ENCODE measurements around the gene KBTBD7.

The KBTBD7 gene

DNA sequence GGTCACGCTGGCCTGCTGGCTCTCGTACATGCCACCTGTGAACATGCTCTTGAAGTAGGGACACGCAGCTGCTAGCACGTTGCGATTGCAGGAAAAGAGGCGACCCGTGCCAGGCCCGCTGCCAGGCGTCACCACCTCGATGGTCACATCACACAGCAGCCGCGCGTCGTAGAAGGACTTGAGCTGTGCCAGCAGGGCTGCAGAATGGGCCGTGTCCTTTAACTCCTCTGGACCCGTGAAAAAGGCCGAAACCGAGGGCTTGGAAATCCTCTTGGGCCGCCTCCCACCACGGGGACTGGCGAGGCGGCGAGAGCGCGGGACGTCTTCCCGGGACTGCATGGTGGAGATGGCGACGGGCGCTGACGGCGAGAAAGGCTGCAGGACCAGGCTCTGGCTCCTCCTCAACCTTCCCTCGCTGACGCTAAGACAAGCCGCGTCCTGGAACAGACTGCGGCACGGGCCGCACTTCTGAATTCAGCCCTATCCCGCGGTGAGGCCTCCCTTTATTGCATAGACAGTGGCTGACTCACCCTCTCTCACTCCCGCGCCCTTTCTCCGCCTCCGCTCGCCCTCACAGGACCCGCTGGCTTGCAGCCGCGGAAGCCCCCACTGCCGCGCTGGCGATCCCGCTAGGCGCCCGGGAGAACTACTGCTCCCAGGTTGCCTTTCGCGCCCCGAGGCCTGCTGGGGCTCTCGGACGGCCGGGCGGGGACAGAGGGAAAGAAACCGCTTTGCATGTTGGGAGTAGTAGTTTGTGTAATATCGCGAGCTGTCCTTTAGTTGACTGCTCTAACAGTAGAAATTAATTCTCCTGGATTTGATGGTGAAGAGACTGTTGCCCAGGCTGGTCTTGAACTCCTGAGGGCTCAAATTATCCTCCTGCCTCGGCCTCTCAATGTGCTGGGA lies at the start of gene KBTBD7:
Gene KBTBD7, minus strand, starts transcription at position 651 of the 906 bp plus-strand sequence. Its CDS starts 312 bp downstream, at position 339.
- DNase-seq (ENCODE audit: low read depth in 2 of 2): peak; percentile 88 to 89

DNA sequence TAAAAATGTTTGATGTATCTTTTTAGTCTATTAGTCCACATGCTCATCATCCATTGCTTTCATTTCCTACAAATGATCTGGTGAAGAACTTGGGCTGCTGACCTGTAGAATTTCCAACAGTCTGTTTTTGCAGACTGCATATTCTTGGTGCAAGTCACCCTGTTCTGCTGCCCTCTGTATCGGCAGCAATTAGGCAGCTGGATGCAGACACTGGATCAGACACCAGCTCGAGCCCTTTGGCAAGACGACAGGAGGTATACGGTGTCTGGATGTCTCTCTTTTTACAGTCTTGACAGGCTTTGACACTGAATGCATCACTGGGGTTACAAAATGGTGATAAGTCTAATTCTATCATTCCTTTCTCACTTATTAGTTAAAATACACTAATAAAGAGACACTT lies 47.3 kb upstream of the KBTBD7 start:
- DNase-seq (ENCODE audit: low read depth in 2 of 2): no peak

DNA sequence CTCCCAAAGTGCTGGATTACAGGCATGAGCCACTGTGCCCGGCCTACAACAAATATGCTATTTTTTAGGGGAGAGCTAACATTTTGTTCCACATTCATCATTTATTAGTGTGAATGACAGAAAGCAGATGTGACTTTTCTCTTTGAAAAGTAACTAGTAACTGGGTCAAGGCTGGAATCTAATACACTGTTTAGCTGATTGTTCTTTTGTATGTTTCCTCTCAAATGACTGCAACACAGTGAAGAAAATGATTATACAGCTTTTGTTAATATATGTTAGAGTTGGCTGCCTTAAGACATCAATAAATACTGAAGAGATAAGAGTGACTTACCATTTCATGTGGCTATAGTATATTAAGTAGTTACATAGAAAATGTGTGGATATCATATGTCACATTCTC lies 42.0 kb upstream of the KBTBD7 start:
- DNase-seq (ENCODE audit: low read depth in 2 of 2): no peak

- DNase-seq (ENCODE audit: low read depth in 2 of 2): no peak
These were observed 38.5 kb upstream of the KBTBD7 start for GRCh38 chr13:41232578-41233480.

GRCh38 chr13:41231786-41232185 lies 37.4 kb upstream of the KBTBD7 start:
- DNase-seq (ENCODE audit: low read depth in 2 of 2): no peak

- DNase-seq (ENCODE audit: low read depth in 2 of 2): no peak
These were observed 36.8 kb upstream of the KBTBD7 start for GRCh38 chr13:41231025-41231677.

GRCh38 chr13:41229356-41229755 lies 35.0 kb upstream of the KBTBD7 start:
- no peak for DNase-seq (ENCODE audit: low read depth in 2 of 2)

DNA sequence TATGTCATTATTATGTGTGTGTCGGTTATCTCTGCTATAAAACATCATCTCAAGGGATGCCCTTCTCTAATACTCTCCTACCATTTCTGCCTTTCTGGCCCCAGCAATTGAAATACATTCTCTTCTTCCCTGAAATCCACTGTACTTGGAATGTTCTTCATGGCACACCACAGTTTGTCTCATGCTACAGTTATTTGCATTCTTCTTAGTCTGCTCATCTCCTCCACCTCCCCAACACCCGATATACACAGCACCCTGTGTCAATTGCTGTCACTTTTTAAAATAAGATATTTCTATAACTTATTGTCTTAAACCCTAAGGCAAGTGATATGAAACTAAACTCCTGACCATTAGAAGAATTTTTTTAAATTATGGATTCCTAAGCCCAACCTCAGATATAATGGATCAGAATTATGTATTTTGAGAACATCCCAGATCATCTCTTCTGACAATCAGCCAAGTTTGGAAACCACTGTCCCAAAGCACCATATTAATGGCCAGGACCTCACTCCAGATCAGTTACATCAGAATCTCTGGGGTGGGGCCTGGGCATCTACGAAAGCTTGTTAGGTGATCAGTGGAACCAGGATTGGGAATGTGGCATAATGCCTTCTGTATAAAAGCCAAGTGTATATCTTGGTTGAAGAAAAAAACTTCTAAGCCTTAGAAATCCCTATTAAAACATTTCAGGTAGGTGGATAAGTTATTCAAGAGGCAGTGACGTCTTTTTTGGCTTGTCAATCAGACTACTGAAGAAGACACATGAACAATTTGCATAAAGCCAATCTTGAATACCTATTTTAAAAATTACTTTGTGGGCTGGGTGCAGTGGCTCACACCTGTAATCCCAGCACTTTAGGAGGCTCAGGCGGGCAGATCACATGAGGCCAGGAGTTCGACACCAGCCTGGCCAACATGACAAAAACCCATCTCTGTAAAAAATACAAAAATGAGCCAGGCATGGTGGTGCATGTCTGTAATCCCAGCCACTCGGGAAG lies 30.0 kb upstream of the KBTBD7 start:
- DNase-seq (ENCODE audit: low read depth in 2 of 2): no peak

DNA sequence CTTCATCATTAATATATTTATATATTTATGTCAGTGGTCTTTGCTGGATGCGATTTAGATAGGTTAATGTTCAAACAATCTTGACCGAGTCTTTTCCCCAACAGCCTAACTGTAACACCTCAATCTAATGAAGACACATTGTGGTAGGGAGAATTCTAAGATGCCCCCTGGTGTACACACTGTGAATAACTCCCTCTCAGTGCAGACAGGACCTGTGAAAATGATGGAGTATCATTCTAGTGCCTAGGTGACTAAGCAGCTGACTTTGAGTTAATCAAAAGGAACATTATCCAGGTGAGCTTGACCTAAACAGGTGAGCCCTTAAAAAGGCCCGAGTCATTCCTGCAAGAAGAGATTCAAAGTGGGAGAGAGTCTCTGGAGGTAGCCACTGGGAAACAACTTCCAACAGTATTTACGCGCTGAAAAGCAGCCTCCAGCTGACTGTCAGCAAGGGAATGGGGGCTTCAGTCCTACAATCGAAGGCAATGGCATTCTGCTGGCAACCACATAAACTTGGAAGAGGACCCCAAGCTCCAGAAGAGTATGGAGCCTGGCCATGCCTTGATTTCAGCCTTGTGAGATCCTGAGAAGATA lies 28.0 kb upstream of the KBTBD7 start:
- peak; percentile 7 to 26 for DNase-seq (ENCODE audit: low read depth in 2 of 2)

DNA sequence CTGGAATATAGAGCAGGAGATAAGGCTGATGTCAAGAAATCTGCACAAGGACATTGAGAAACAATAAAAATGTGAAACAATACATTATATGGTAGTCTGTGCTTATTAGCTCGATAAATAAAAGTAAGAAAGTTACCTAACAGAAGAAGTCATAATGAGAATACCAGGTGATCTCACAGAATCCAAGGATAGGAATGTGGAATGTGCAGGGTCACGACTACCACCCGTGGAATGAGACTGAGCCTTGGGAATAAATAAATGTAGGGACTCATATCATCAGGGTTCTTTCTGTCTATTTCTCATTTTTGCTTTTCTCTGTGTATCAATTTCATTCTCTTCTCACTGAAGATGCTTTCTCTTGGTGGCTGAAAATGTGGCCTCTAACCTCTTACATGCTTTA lies 26.0 kb upstream of the KBTBD7 start:
- DNase-seq (ENCODE audit: low read depth in 2 of 2): no peak

- DNase-seq (ENCODE audit: low read depth in 2 of 2): no peak
These were observed 21.8 kb upstream of the KBTBD7 start for GRCh38 chr13:41216160-41216559.

- DNase-seq (ENCODE audit: low read depth in 2 of 2): no peak
These were observed 19.6 kb upstream of the KBTBD7 start for GRCh38 chr13:41213919-41214318.

GRCh38 chr13:41213316-41213715 lies 18.9 kb upstream of the KBTBD7 start:
- DNase-seq (ENCODE audit: low read depth in 2 of 2): no peak

DNA sequence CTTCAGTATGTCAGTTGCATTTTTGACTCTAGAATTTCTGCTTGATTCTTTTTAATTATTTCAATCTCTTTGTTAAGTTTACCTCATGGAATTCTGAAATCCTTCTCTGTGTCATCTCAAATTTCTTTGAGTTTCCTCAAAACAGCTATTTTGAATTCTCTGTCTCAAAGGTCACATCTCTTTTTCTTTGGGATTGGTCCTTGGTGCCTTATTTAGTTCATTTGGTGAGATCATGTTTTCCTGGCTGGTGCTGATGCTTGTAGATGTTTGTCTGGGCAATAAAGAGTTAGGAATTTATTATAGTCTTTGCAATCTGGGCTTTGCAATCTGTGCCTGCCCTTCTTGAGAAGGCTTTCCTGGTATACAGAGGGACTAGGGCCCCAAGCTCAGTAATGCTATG lies 18.5 kb upstream of the KBTBD7 start:
- DNase-seq (ENCODE audit: low read depth in 2 of 2): no peak

- DNase-seq (ENCODE audit: low read depth in 2 of 2): no peak
These were observed 16.7 kb upstream of the KBTBD7 start for GRCh38 chr13:41211062-41211461.

DNA sequence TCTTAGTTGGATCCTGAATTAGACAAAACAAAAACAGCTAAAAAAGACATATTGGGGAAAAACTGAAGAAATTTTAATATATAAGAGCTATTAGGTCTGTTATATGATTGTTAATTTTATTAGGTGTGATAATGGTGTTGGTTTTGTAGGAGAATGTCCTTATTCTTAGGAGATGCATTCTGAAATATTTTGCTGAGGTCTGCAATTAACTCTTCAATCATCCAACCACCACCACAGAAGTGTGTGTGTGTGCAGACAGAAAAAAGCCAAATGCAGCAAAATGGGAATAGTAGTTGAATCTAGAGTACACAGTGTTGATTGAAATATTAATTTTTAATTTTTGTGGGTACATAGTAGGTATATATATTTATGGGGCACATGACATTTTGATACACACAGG lies 12.1 kb upstream of the KBTBD7 start:
- DNase-seq (ENCODE audit: low read depth in 2 of 2): no peak

GRCh38 chr13:41203810-41204209 lies 9.4 kb upstream of the KBTBD7 start:
- DNase-seq (ENCODE audit: low read depth in 2 of 2): no peak

DNA sequence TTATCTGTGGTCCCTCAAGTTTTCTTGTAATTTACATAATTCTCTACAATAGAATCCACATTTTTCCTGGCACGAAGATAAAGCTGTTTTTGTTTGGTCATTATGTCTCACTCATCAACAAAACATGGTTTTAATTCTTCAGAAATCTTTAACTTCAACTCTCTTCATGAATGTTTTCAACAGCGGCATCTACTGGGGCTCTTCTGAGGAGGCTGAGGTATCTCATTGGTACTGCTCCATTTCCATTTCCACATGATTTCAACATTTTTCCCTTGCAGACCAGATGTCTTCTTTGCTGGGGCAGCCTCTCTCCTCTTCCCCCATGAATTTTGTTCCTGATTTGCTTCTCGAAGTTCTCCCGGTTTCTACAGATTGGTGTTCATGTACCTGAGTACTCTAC lies 5.8 kb upstream of the KBTBD7 start:
- no peak for DNase-seq (ENCODE audit: low read depth in 2 of 2)

GRCh38 chr13:41199526-41199925 lies 5.2 kb upstream of the KBTBD7 start:
- no peak for DNase-seq (ENCODE audit: low read depth in 2 of 2)

DNA sequence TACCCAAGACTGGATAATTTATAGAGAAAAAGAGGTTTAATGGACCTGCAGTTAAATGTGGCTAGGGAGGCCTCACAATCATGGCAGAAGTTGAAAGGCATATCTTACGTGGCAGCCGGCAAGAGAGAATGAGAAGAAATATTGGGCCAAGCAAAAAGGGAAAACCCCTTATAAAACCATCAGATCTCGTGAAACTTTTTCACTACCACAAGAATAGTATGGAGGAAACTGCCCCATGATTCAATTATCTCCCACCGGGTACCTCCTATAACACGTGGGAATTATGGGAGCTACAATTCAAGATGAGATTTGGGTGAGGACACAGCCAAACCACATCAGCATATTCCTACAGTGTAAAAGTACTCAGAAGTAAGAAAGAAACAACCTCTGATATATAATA lies 4.7 kb upstream of the KBTBD7 start:
- DNase-seq (ENCODE audit: low read depth in 2 of 2): no peak

Measured in stimulated activated CD4-positive, alpha-beta T cell treated with anti-CD3 and anti-CD28 coated beads, Interleukin-12 subunit alpha, Interleukin-12 subunit beta, amount 100 ng/mL, for 24 hours (primary cell).